ENCODE data around the gene FADS1.

Gene FADS1

GRCh38 chr11:61848631-61849030 lies 31.8 kb upstream of the FADS1 start:
- intact Hi-C loops (cut with DNase I) = no loop called here
- DNase-seq = no peak

GRCh38 chr11:61847914-61848581 lies 31.2 kb upstream of the FADS1 start:
- intact Hi-C loops (cut with DNase I) = no loop called here
- no peak for DNase-seq

- DNase-seq = no peak
- intact Hi-C loops (cut with DNase I) = no loop called here
Observed at GRCh38 chr11:61846362-61847020, 29.7 kb upstream of the FADS1 start.

- no peak for DNase-seq
- intact Hi-C loops (cut with DNase I) = no loop called here
Observed at GRCh38 chr11:61844909-61845565, 28.2 kb upstream of the FADS1 start.

GRCh38 chr11:61842528-61842820 lies 25.7 kb upstream of the FADS1 start:
- DNase-seq = no peak
- intact Hi-C loops (cut with DNase I) = no loop called here

GRCh38 chr11:61841636-61842527 lies 25.1 kb upstream of the FADS1 start:
- DNase-seq = peak in 33 of 42 donors; percentile 28 to 79 (median 55)

GRCh38 chr11:61840371-61840770 lies 23.6 kb upstream of the FADS1 start:
- no peak for DNase-seq
- intact Hi-C loops (cut with DNase I) = no loop called here

More at GRCh38 chr11:61841636-61842527, 25.1 kb upstream of the FADS1 start:
- intact Hi-C loops (cut with DNase I) = no loop called here

GRCh38 chr11:61839742-61840141 lies 22.9 kb upstream of the FADS1 start:
- DNase-seq = no peak
- intact Hi-C loops (cut with DNase I) = no loop called here

- intact Hi-C loops (cut with DNase I) = no loop called here
- DNase-seq = no peak
Observed at GRCh38 chr11:61838921-61839320, 22.1 kb upstream of the FADS1 start.

GRCh38 chr11:61838501-61838900 lies 21.7 kb upstream of the FADS1 start:
- no peak for DNase-seq
- intact Hi-C loops (cut with DNase I) = no loop called here

- no peak for DNase-seq
- intact Hi-C loops (cut with DNase I) = no loop called here
Observed at GRCh38 chr11:61837411-61838005, 20.7 kb upstream of the FADS1 start.

GRCh38 chr11:61836193-61836592 lies 19.4 kb upstream of the FADS1 start:
- intact Hi-C loops (cut with DNase I) = no loop called here
- DNase-seq = no peak

- intact Hi-C loops (cut with DNase I) = no loop called here
Observed at GRCh38 chr11:61834278-61835048, 17.7 kb upstream of the FADS1 start.

GRCh38 chr11:61833926-61834277 lies 17.1 kb upstream of the FADS1 start:
- DNase-seq = no peak
- intact Hi-C loops (cut with DNase I) = no loop called here

More at GRCh38 chr11:61834278-61835048, 17.7 kb upstream of the FADS1 start:
- peak in 17 of 42 donors; percentile 20 to 68 (median 38) for DNase-seq

- intact Hi-C loops (cut with DNase I) = no loop called here
- DNase-seq = no peak
Observed at GRCh38 chr11:61833471-61833870, 16.7 kb upstream of the FADS1 start.

- DNase-seq = no peak
- intact Hi-C loops (cut with DNase I) = no loop called here
Observed at GRCh38 chr11:61832754-61833153, 16.0 kb upstream of the FADS1 start.

GRCh38 chr11:61832207-61832606 lies 15.4 kb upstream of the FADS1 start:
- intact Hi-C loops (cut with DNase I) = no loop called here
- DNase-seq = no peak

- intact Hi-C loops (cut with DNase I) = no loop called here
- DNase-seq = no peak
Observed at GRCh38 chr11:61830237-61831105, 13.7 kb upstream of the FADS1 start.
